IgD-negative memory B cell (primary cell): Measurements from ENCODE around the gene RYK. TPM values are rescaled to one million over a fixed set of nuclear protein-coding genes. Genes with fewer than 3 reads are reported as not detected.
A peak's percentile ranks its signal among the peaks of the same experiment; 100 is the strongest.
"Not testable (repeated sequence)": the region's sequence is repeated elsewhere in the genome, so short reads cannot be mapped to it uniquely, and the experiment has no call there.

Experiments
- H3K27ac Mint-ChIP-seq, 3 donors: one replicate each; pipeline ENCODE4 v1.8.0; 2020 to 2022; ENCODE audit warnings: mild to moderate bottlenecking in 3 of 3, mixed read lengths in 3 of 3, moderate library complexity in 1 of 3
- H3K27me3 Mint-ChIP-seq: one replicate; pipeline ENCODE4 v1.8.0; 2021; ENCODE audit warnings: mixed read lengths
- H3K36me3 Mint-ChIP-seq: one replicate; pipeline ENCODE4 v1.8.0; 2020; ENCODE audit warnings: mild to moderate bottlenecking, mixed read lengths
- H3K4me1 Mint-ChIP-seq, 3 donors: one replicate each; pipeline ENCODE4 v1.8.0; 2020 to 2022; ENCODE audit warnings: mixed read lengths in 3 of 3, mild to moderate bottlenecking in 1 of 3
- H3K4me3 Mint-ChIP-seq, 4 donors: one replicate each; pipeline ENCODE4 v1.8.0; 2020 to 2022; ENCODE audit warnings: mild to moderate bottlenecking in 4 of 4, mixed read lengths in 4 of 4, moderate library complexity in 3 of 4
- H3K9me3 Mint-ChIP-seq, 3 donors: one replicate each; pipeline ENCODE4 v1.8.0; 2020 to 2021; ENCODE audit warnings: mixed read lengths in 3 of 3, mild to moderate bottlenecking in 1 of 3
- polyA plus RNA-seq: library from polyadenylated mRNA; unstranded; fragments of 300-500 nt; fragmentation: Illumina TruSeq; gene quantifications from one replicate; pipeline ENCODE4 v1.2.3, GENCODE V29; 2021

Gene RYK
- polyA plus RNA-seq, 1 donor from 2014 or later: 3.8 TPM

- H3K4me3 Mint-ChIP-seq: no peak overlapping the region
- no peak overlapping the region for H3K27ac Mint-ChIP-seq
- H3K27me3 Mint-ChIP-seq: no peaks in the 10 kb centered on the region
- H3K36me3 Mint-ChIP-seq: peaks cover 5% of the 10 kb centered on the region
- H3K4me1 Mint-ChIP-seq: peaks cover 6 to 8% (median 6%) of the 10 kb centered on the region in 3 donors
- H3K9me3 Mint-ChIP-seq: no peaks in the 10 kb centered on the region
Observed at GRCh38 chr3:134216191-134216764, 34.4 kb downstream of the RYK start.

- Mint-ChIP-seq H3K27me3 (no peaks in the 10 kb centered on the region), H3K9me3 (no peaks in the 10 kb centered on the region), H3K4me1 (peaks cover 6 to 8% (median 8%) of the 10 kb centered on the region in 3 donors), H3K27ac (peak overlapping the region in 1 of 3 donors; percentile 21), H3K4me3 (no peak overlapping the region), H3K36me3 (peaks cover 4% of the 10 kb centered on the region)
Observed at GRCh38 chr3:134214239-134214638, 36.4 kb downstream of the RYK start.

GRCh38 chr3:134212967-134213665, 37.5 kb downstream of the RYK start:
- Mint-ChIP-seq H3K4me1 (peaks cover 6 to 8% (median 6%) of the 10 kb centered on the region in 3 donors), H3K9me3 (no peaks in the 10 kb centered on the region), H3K27me3 (no peaks in the 10 kb centered on the region), H3K4me3 (no peak overlapping the region), H3K36me3 (peaks cover 4% of the 10 kb centered on the region), H3K27ac (peak overlapping the region in 1 of 3 donors; percentile 10)

GRCh38 chr3:134211797-134212196, 38.9 kb downstream of the RYK start:
- Mint-ChIP-seq H3K27me3 (no peaks in the 10 kb centered on the region), H3K4me3 (no peak overlapping the region), H3K9me3 (no peaks in the 10 kb centered on the region), H3K36me3 (peaks cover 4% of the 10 kb centered on the region), H3K4me1 (peaks cover 6 to 8% (median 6%) of the 10 kb centered on the region in 3 donors), H3K27ac (no peak overlapping the region)

- H3K4me1 Mint-ChIP-seq: no peaks in the 10 kb centered on the region
- peaks cover 0 to 4% (median 0%) of the 10 kb centered on the region in 3 donors for H3K9me3 Mint-ChIP-seq
- H3K27me3 Mint-ChIP-seq: no peaks in the 10 kb centered on the region
- H3K27ac Mint-ChIP-seq: no peak overlapping the region
- no peak overlapping the region for H3K4me3 Mint-ChIP-seq
- peaks cover 9% of the 10 kb centered on the region for H3K36me3 Mint-ChIP-seq
Observed at GRCh38 chr3:134205451-134205850, 45.2 kb downstream of the RYK start.

GRCh38 chr3:134201201-134202130, 49.2 kb downstream of the RYK start:
- Mint-ChIP-seq H3K9me3 (peaks cover 0 to 7% (median 0%) of the 10 kb centered on the region in 3 donors), H3K4me1 (no peaks in the 10 kb centered on the region), H3K27ac (peak overlapping the region in 1 of 3 donors; percentile 56), H3K4me3 (no peak overlapping the region), H3K27me3 (no peaks in the 10 kb centered on the region), H3K36me3 (peaks cover 15% of the 10 kb centered on the region)

GRCh38 chr3:134199880-134200279, 50.8 kb downstream of the RYK start:
- peaks cover 15% of the 10 kb centered on the region for H3K36me3 Mint-ChIP-seq
- H3K9me3 Mint-ChIP-seq, H3K27me3 Mint-ChIP-seq, H3K4me3 Mint-ChIP-seq, H3K27ac Mint-ChIP-seq, H3K4me1 Mint-ChIP-seq: not testable (repeated sequence)

GRCh38 chr3:134199240-134199639, 51.4 kb downstream of the RYK start:
- Mint-ChIP-seq H3K36me3 (peaks cover 15% of the 10 kb centered on the region), H3K4me1 (no peaks in the 10 kb centered on the region), H3K4me3 (no peak overlapping the region), H3K27me3 (no peaks in the 10 kb centered on the region), H3K27ac (no peak overlapping the region), H3K9me3 (peaks cover 0 to 7% (median 0%) of the 10 kb centered on the region in 3 donors)

GRCh38 chr3:134198414-134198813, 52.2 kb downstream of the RYK start:
- Mint-ChIP-seq H3K27ac (no peak overlapping the region), H3K36me3 (peaks cover 15% of the 10 kb centered on the region), H3K4me3 (no peak overlapping the region), H3K27me3 (no peaks in the 10 kb centered on the region), H3K4me1 (no peaks in the 10 kb centered on the region), H3K9me3 (peaks cover 0 to 7% (median 0%) of the 10 kb centered on the region in 3 donors)

- H3K36me3 Mint-ChIP-seq: peaks cover 15% of the 10 kb centered on the region
- H3K27ac Mint-ChIP-seq: no peak overlapping the region
- no peak overlapping the region for H3K4me3 Mint-ChIP-seq
- H3K9me3 Mint-ChIP-seq: peaks cover 0 to 7% (median 0%) of the 10 kb centered on the region in 3 donors
- no peaks in the 10 kb centered on the region for H3K27me3 Mint-ChIP-seq
- no peaks in the 10 kb centered on the region for H3K4me1 Mint-ChIP-seq
Observed at GRCh38 chr3:134197681-134198261, 52.9 kb downstream of the RYK start.

GRCh38 chr3:134194247-134194646, 56.4 kb downstream of the RYK start:
- Mint-ChIP-seq H3K36me3 (no peaks in the 10 kb centered on the region), H3K27me3 (no peaks in the 10 kb centered on the region), H3K9me3 (no peaks in the 10 kb centered on the region), H3K4me3 (no peak overlapping the region), H3K4me1 (no peaks in the 10 kb centered on the region), H3K27ac (no peak overlapping the region)

- Mint-ChIP-seq H3K36me3 (peaks cover 5% of the 10 kb centered on the region), H3K27me3 (no peaks in the 10 kb centered on the region), H3K4me1 (no peaks in the 10 kb centered on the region), H3K27ac (no peak overlapping the region), H3K4me3 (no peak overlapping the region), H3K9me3 (no peaks in the 10 kb centered on the region)
Observed at GRCh38 chr3:134190250-134190649, 60.4 kb downstream of the RYK start.

GRCh38 chr3:134189849-134190248, 60.8 kb downstream of the RYK start:
- H3K9me3 Mint-ChIP-seq: no peaks in the 10 kb centered on the region
- peaks cover 5% of the 10 kb centered on the region for H3K36me3 Mint-ChIP-seq
- H3K27me3 Mint-ChIP-seq: no peaks in the 10 kb centered on the region
- H3K4me1 Mint-ChIP-seq: peaks cover 0 to 2% (median 0%) of the 10 kb centered on the region in 3 donors
- no peak overlapping the region for H3K27ac Mint-ChIP-seq
- H3K4me3 Mint-ChIP-seq: no peak overlapping the region

GRCh38 chr3:134186391-134186790, 64.3 kb downstream of the RYK start:
- Mint-ChIP-seq H3K36me3 (peaks cover 5% of the 10 kb centered on the region), H3K27ac (no peak overlapping the region), H3K4me1 (peaks cover 0 to 2% (median 0%) of the 10 kb centered on the region in 3 donors), H3K4me3 (no peak overlapping the region), H3K9me3 (no peaks in the 10 kb centered on the region), H3K27me3 (no peaks in the 10 kb centered on the region)

- Mint-ChIP-seq H3K9me3 (no peaks in the 10 kb centered on the region), H3K27ac (no peak overlapping the region), H3K4me3 (no peak overlapping the region), H3K4me1 (peaks cover 0 to 4% (median 0%) of the 10 kb centered on the region in 3 donors), H3K27me3 (no peaks in the 10 kb centered on the region), H3K36me3 (peaks cover 12% of the 10 kb centered on the region)
Observed at GRCh38 chr3:134180761-134181160, 69.9 kb downstream of the RYK start.
